Endothelial cell of umbilical vein (primary cell): Measurements from ENCODE around the gene TCF25. TPM values are rescaled to one million over a fixed set of nuclear protein-coding genes. Genes with fewer than 3 reads are reported as not detected.
A peak's percentile ranks its signal among the peaks of the same experiment; 100 is the strongest.

ENCODE experiments used
- BruUV-seq: library from RNA; stranded (reverse); fragments of 400-500 nt; replicated peaks from 2 replicates; lab custom pipeline; 2021; lab: Mats Ljungman, UMichigan
- CTCF ChIA-PET: fragments of 300-600, 350-600 bp; sonication (Branson Sonifier 250); formaldehyde crosslinking; loops from one replicate; lab custom pipeline; 2021; ENCODE audit warnings: antibody characterized with exemption, inconsistent platforms; lab: Charles Lee
- POLR2A ChIA-PET: fragments of 300-600, 350-600 bp; sonication (Branson Sonifier 250); formaldehyde crosslinking; loops from one replicate; lab custom pipeline; 2021; ENCODE audit warnings: antibody characterized with exemption, inconsistent platforms; lab: Charles Lee
- DNase-seq: peaks from one replicate; pipeline ENCODE4 v3.0.0-alpha.2; 2011; ENCODE audit warnings: low read depth, low spot score
- FAIRE-seq: peaks from 2 replicates; lab custom pipeline; 2011; peaks lifted over from hg19 to GRCh38; lab: Jason Lieb, UNC
- H2AFZ ChIP-seq: 2 replicates; pipeline ENCODE4 v1.6.0; 2012; ENCODE audit warnings: low read depth, low read length, control low read depth, inconsistent platforms
- H3K27ac ChIP-seq: 2 replicates; pipeline ENCODE4 v1.5.1; 2011; ENCODE audit warnings: low read depth, mild to moderate bottlenecking, control low read depth, low read length, moderate library complexity; ENCODE audit not compliant: insufficient read depth
- H3K27me3 ChIP-seq, 2 experiments: 2 replicates each; pipeline versions ENCODE4 v1.6.0 to v1.6.1; 2011; ENCODE audit warnings: low read length in 2 of 2, mixed read lengths in 1 of 2; ENCODE audit not compliant: control insufficient read depth in 2 of 2, insufficient read depth in 2 of 2
- H3K36me3 ChIP-seq, 2 experiments: 2 replicates in 1 of 2; 3 replicates in 1 of 2; pipeline ENCODE4 v1.5.1; 2011; ENCODE audit warnings: low read length in 2 of 2, mild to moderate bottlenecking in 1 of 2, moderate library complexity in 1 of 2; ENCODE audit not compliant: control insufficient read depth in 2 of 2, insufficient read depth in 2 of 2; ENCODE audit errors: extremely low read depth in 1 of 2
- H3K4me1 ChIP-seq: 3 replicates; pipeline ENCODE4 v1.5.1; 2011; ENCODE audit warnings: mild to moderate bottlenecking, low read length; ENCODE audit not compliant: control insufficient read depth, insufficient read depth; ENCODE audit errors: extremely low read depth
- H3K4me2 ChIP-seq: 2 replicates; pipeline ENCODE4 v1.6.1; 2011; ENCODE audit warnings: low read length, control low read depth, mixed read lengths; ENCODE audit not compliant: insufficient read depth
- H3K4me3 ChIP-seq, 3 experiments: fragments of 200-600 bp in 1 of 3; sonication (generic), shearing (Covaris generic) in 1 of 3; replicated peaks in 1 of 3; 2 replicates each; pipeline ENCODE4 v1.5.1; 2011 to 2016; ENCODE audit warnings: control low read depth in 3 of 3, low read length in 3 of 3, mild to moderate bottlenecking in 2 of 3, inconsistent platforms in 1 of 3, low read depth in 1 of 3, moderate library complexity in 1 of 3; ENCODE audit not compliant: insufficient read depth in 1 of 3
- H3K79me2 ChIP-seq: 2 replicates; pipeline ENCODE4 v1.6.0; 2012; ENCODE audit warnings: low read length, inconsistent platforms; ENCODE audit not compliant: control insufficient read depth, insufficient read depth
- H3K9ac ChIP-seq: replicated peaks from 2 replicates; pipeline ENCODE3; 2011; ENCODE audit warnings: low read length, control low read depth; ENCODE audit not compliant: insufficient read depth; ENCODE audit errors: extremely low read depth
- H3K9me1 ChIP-seq: replicated peaks from 3 replicates; pipeline ENCODE4 v1.6.0; 2011; ENCODE audit warnings: mild to moderate bottlenecking, low read length; ENCODE audit not compliant: control insufficient read depth, insufficient read depth; ENCODE audit errors: extremely low read depth
- H3K9me3 ChIP-seq: replicated peaks from 2 replicates; pipeline ENCODE4 v1.5.1; 2012; ENCODE audit warnings: low read length, inconsistent platforms; ENCODE audit not compliant: control insufficient read depth, insufficient read depth
- H4K20me1 ChIP-seq: replicated peaks from 2 replicates; pipeline ENCODE3; 2011; ENCODE audit warnings: mild to moderate bottlenecking, low read length; ENCODE audit not compliant: control insufficient read depth, insufficient read depth; ENCODE audit errors: extremely low read depth
- CTCF ChIP-seq, 2 donors: IDR thresholded peaks; 1 replicate in 1 of 2; 2 replicates in 1 of 2; pipeline ENCODE4 v1.5.1; 2011; ENCODE audit warnings: low read length in 2 of 2, mild to moderate bottlenecking in 2 of 2, moderate library complexity in 2 of 2, control low read depth in 1 of 2, inconsistent platforms in 1 of 2, low read depth in 1 of 2; ENCODE audit not compliant: insufficient read depth in 1 of 2; ENCODE audit errors: extremely low read depth in 1 of 2
- EZH2 ChIP-seq: IDR thresholded peaks from 2 replicates; pipeline ENCODE4 v1.6.1; 2012; ENCODE audit warnings: borderline replicate concordance, low read depth, mild to moderate bottlenecking, moderate library complexity, low read length, inconsistent platforms; ENCODE audit not compliant: severe bottlenecking
- FOS ChIP-seq: IDR thresholded peaks from 2 replicates; pipeline ENCODE4 v1.6.1; 2011; ENCODE audit warnings: mild to moderate bottlenecking, low read length, moderate library complexity, borderline replicate concordance; ENCODE audit not compliant: insufficient read depth
- MAX ChIP-seq: IDR thresholded peaks from 2 replicates; pipeline ENCODE4 v1.6.1; 2011; ENCODE audit not compliant: insufficient read depth, insufficient read length
- POLR2A ChIP-seq: IDR thresholded peaks from 2 replicates; pipeline ENCODE4 v1.6.1; 2012; ENCODE audit warnings: low read depth, mild to moderate bottlenecking, control low read depth, low read length
- dilution Hi-C: fragments of 300-500 bp; cut with MboI; formaldehyde crosslinking; loops from one replicate; pipeline ENCODE4 v1.15.0; 2019; ENCODE audit warnings: low sequenced_read_pairs; ENCODE audit not compliant: extremely low pct_ligation_motif_present
- intact Hi-C: fragments of 100-400 bp; cut with micrococcal nuclease; formaldehyde crosslinking; loops from one replicate; pipeline ENCODE4 v1.10.0; 2022
- polyA plus RNA-seq, 4 experiments: library from polyadenylated mRNA; depleted of rRNA in 3 of 4; stranded (reverse) in 3 of 4; unstranded in 1 of 4; fragments of >200 nt; gene quantifications; 2 replicates each; pipeline versions ENCODE4 v1.2.1 to v1.2.3, GENCODE V29; 2011 to 2012; ENCODE audit warnings: missing spikeins in 1 of 4
- total RNA-seq: library from RNA; stranded (reverse); gene quantifications from 2 replicates; pipeline ENCODE4 v1.2.3, GENCODE V29; 2021

Gene TCF25
- total and polyA plus RNA-seq, 2 donors (not counting 3 experiments of a cell fraction or from before 2014, with no cell fraction given): 193 to 234 TPM

- no peak overlapping the region for H3K27ac ChIP-seq
- H3K4me3 ChIP-seq: peak overlapping the region in 2 of 3 experiments; percentile 23 to 32
- H3K79me2 ChIP-seq: no peaks in the 10 kb centered on the region
- no peak overlapping the region for H3K9ac ChIP-seq
- ChIA-PET CTCF (interaction anchor here (0.7 to 3.0 kb wide), 6 partner anchors 9 to 123 kb away, joined by 3 to 17 read pairs (median 3); partner anchors contain the start of gene FANCA), POLR2A (no interaction called here)
- no TSS peak for BruUV-seq
- peaks cover 9% of the 10 kb centered on the region for H3K4me1 ChIP-seq
- peak overlapping the region; percentile 53 for H3K4me2 ChIP-seq
- DNase-seq (no peak), FAIRE-seq (no peak)
- H4K20me1 ChIP-seq: no peaks in the 10 kb centered on the region
- intact Hi-C loops (loop anchor here (1.0 kb wide), 1 partner anchor 13 kb away; the partner anchor contains the start of gene FANCA), dilution Hi-C loops (no loop called here)
- no peaks in the 10 kb centered on the region for H3K36me3 ChIP-seq
- no peaks in the 10 kb centered on the region for H3K9me3 ChIP-seq
- TF ChIP-seq EZH2 (no peak), POLR2A (no peak), CTCF (IDR thresholded peaks at IDR 0.05; ENCODE audit: extremely low read depth in 1 of 2, insufficient read depth in 1 of 2, low read depth in 1 of 2, low read length in 2 of 2) (no peak), FOS (no peak), MAX (no peak)
- no peaks in the 10 kb centered on the region for H3K27me3 ChIP-seq
- no peaks in the 10 kb centered on the region for H3K9me1 ChIP-seq
- H2AFZ ChIP-seq: peak overlapping the region; percentile 65
Observed at GRCh38 chr16:89828870-89829629, 44.3 kb upstream of the TCF25 start.
